Ovary (tissue), 3 donors: Measurements from ENCODE around the gene AASDHPPT.

Experiments
- POLR2A ChIP-seq: fragments of 450-650 bp; IDR thresholded peaks from one replicate; pipeline ENCODE4 v1.6.1; 2017; ENCODE audit warnings: antibody characterized with exemption, mild to moderate bottlenecking, moderate library complexity
- TF ChIP-seq, protein P1 (sequence below), 3 donors: fragments of 450-650 bp in 2 of 3; fragments of 200-600 bp in 1 of 3; IDR thresholded peaks; one replicate each; pipeline versions ENCODE4 v1.5.1 to v1.8.0; 2016 to 2022; ENCODE audit warnings: antibody characterized with exemption in 3 of 3, mild to moderate bottlenecking in 1 of 3
- donor health status: DM: no; HTN: no; CAD: no.

GRCh38 chr11:106051103-106051502 is 26.4 kb upstream of the AASDHPPT start:
- TF ChIP-seq, protein P1, sequence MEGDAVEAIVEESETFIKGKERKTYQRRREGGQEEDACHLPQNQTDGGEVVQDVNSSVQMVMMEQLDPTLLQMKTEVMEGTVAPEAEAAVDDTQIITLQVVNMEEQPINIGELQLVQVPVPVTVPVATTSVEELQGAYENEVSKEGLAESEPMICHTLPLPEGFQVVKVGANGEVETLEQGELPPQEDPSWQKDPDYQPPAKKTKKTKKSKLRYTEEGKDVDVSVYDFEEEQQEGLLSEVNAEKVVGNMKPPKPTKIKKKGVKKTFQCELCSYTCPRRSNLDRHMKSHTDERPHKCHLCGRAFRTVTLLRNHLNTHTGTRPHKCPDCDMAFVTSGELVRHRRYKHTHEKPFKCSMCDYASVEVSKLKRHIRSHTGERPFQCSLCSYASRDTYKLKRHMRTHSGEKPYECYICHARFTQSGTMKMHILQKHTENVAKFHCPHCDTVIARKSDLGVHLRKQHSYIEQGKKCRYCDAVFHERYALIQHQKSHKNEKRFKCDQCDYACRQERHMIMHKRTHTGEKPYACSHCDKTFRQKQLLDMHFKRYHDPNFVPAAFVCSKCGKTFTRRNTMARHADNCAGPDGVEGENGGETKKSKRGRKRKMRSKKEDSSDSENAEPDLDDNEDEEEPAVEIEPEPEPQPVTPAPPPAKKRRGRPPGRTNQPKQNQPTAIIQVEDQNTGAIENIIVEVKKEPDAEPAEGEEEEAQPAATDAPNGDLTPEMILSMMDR (IDR thresholded peaks at IDR 0.05): no peak
- TF ChIP-seq POLR2A: no peak
